ENCODE measurements around the gene KIF26A. TPM values are rescaled to one million over a fixed set of nuclear protein-coding genes. Genes with fewer than 3 reads are reported as not detected.

Gene KIF26A
- total and polyA plus RNA-seq, 2 of the 13 experiments (the other 11 are each of a cell fraction or from before 2014, with no cell fraction given), result not detected

- H3K4me2 ChIP-seq (ENCODE audit: low read depth, low read length), result no peak overlapping the region
- intact Hi-C loops (cut with micrococcal nuclease; ENCODE audit: unreplicated experiment), result no loop called here
- DNase-seq (ENCODE audit: low spot score), result no peak
Measured at GRCh38 chr14:104140463-104141331, 2.3 kb downstream of the KIF26A start.

More at GRCh38 chr14:104140463-104141331, 2.3 kb downstream of the KIF26A start:
- in situ Hi-C loops (cut with HindIII; ENCODE audit: extremely low pct_ligation_motif_present, low pct_unique_long_range_greater_than_20kb), result no loop called here
- FAIRE-seq (no peak), ATAC-seq (no peak)
- Histone ChIP-seq H3K9ac (ENCODE audit: insufficient read depth, low read depth, low read length) (no peak overlapping the region), H3K27me3 (ENCODE audit: control insufficient read depth in 1 of 2, insufficient read depth in 2 of 2, low read length in 2 of 2) (peaks cover 13 to 74% of the 10 kb centered on the region in 2 experiments; a peak in 4 of 5 replicates), H3K9me3 (ENCODE audit: low read length) (no peaks in the 10 kb centered on the region), H3K36me3 (replicated peaks in 1 of 2; ENCODE audit: control insufficient read depth in 1 of 2, insufficient read depth in 2 of 2, low read length in 2 of 2) (no peaks in the 10 kb centered on the region), H4K20me1 (ENCODE audit: insufficient read depth, low read length) (0 out of 2 replicates have a peak, but pooled peaks cover 2% of the 10 kb centered on the region), H3K4me3 (replicated peaks in 1 of 3; ENCODE audit: insufficient read depth in 1 of 3, low read depth in 2 of 3, low read length in 3 of 3) (no peak overlapping the region), H3K27ac (ENCODE audit: extremely low read length, insufficient read depth, low read length) (no peak overlapping the region), H3K79me2 (ENCODE audit: insufficient read depth, low read length) (no peaks in the 10 kb centered on the region), H3K4me1 (ENCODE audit: insufficient read depth, low read length) (no peaks in the 10 kb centered on the region), H2AFZ (ENCODE audit: low read length) (no peak overlapping the region)
- BruUV-seq (replicated peaks), result no TSS peak
- POLR2A ChIA-PET, result no interaction called here
- CTCF ChIA-PET (ENCODE audit: low intra/inter-chr PET ratio, low total read pairs), result no interaction called here
- 0% methylated on average over 3 of the region's 12 CpGs for WGBS (ENCODE audit: low lambda C conversion rate)
- TF ChIP-seq NCOA1 (CRISPR knock-in tag; IDR thresholded peaks at IDR 0.05), result no peak
- no peak for TF ChIP-seq PCBP2 (optimal IDR thresholded peaks at IDR 0.05; ENCODE audit: low read depth, low read length, poor library complexity, severe bottlenecking)
- TF ChIP-seq, protein P1, sequence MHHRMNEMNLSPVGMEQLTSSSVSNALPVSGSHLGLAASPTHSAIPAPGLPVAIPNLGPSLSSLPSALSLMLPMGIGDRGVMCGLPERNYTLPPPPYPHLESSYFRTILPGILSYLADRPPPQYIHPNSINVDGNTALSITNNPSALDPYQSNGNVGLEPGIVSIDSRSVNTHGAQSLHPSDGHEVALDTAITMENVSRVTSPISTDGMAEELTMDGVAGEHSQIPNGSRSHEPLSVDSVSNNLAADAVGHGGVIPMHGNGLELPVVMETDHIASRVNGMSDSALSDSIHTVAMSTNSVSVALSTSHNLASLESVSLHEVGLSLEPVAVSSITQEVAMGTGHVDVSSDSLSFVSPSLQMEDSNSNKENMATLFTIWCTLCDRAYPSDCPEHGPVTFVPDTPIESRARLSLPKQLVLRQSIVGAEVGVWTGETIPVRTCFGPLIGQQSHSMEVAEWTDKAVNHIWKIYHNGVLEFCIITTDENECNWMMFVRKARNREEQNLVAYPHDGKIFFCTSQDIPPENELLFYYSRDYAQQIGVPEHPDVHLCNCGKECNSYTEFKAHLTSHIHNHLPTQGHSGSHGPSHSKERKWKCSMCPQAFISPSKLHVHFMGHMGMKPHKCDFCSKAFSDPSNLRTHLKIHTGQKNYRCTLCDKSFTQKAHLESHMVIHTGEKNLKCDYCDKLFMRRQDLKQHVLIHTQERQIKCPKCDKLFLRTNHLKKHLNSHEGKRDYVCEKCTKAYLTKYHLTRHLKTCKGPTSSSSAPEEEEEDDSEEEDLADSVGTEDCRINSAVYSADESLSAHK (CRISPR knock-in tag; IDR thresholded peaks at IDR 0.05; ENCODE audit: borderline replicate concordance), result no peak
- TF ChIP-seq ZNF343 (CRISPR knock-in tag; IDR thresholded peaks at IDR 0.05), result no peak
- TF ChIP-seq, protein P2, sequence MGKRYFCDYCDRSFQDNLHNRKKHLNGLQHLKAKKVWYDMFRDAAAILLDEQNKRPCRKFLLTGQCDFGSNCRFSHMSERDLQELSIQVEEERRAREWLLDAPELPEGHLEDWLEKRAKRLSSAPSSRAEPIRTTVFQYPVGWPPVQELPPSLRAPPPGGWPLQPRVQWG (CRISPR knock-in tag; IDR thresholded peaks at IDR 0.05; ENCODE audit: borderline replicate concordance, low read depth), result no peak
- TF ChIP-seq GABPA (IDR thresholded peaks at IDR 0.05; ENCODE audit: low read depth, low read length), result no peak
- no peak for TF ChIP-seq GABPA (CRISPR knock-in tag; IDR thresholded peaks at IDR 0.05; ENCODE audit: low read depth)
- TF ChIP-seq, protein P3, sequence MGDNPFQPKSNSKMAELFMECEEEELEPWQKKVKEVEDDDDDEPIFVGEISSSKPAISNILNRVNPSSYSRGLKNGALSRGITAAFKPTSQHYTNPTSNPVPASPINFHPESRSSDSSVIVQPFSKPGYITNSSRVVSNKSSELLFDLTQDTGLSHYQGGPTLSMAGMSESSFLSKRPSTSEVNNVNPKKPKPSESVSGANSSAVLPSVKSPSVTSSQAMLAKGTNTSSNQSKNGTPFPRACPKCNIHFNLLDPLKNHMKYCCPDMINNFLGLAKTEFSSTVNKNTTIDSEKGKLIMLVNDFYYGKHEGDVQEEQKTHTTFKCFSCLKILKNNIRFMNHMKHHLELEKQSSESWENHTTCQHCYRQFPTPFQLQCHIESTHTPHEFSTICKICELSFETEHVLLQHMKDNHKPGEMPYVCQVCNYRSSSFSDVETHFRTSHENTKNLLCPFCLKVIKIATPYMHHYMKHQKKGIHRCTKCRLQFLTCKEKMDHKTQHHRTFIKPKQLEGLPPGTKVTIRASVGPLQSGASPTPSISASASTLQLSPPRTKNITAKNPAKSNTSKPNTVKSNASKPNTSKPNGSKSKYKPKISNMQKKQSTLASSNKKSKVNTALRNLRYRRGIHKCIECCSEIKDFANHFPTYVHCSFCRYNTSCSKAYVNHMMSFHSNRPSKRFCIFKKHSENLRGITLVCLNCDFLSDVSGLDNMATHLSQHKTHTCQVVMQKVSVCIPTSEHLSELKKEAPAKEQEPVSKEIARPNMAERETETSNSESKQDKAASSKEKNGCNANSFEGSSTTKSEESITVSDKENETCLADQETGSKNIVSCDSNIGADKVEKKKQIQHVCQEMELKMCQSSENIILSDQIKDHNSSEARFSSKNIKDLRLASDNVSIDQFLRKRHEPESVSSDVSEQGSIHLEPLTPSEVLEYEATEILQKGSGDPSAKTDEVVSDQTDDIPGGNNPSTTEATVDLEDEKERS (CRISPR knock-in tag; IDR thresholded peaks at IDR 0.05), result no peak
- no peak for TF ChIP-seq TCF7 (IDR thresholded peaks at IDR 0.05; ENCODE audit: low read depth)
- no peak for TF ChIP-seq EEA1 (CRISPR knock-in tag; IDR thresholded peaks at IDR 0.05; ENCODE audit: borderline replicate concordance)
- no peak for TF ChIP-seq ZNF138 (CRISPR knock-in tag; IDR thresholded peaks at IDR 0.05; ENCODE audit: low read depth)
- TF ChIP-seq GATAD1 (CRISPR knock-in tag; IDR thresholded peaks at IDR 0.05), result no peak

Data from HepG2 (cell line).